GM18502 (cell line): Measurements from ENCODE around the gene TPD52L1.
A peak's percentile ranks its signal among the peaks of the same experiment; 100 is the strongest.

Experiments used
- ATAC-seq: cut with Tn5 transposase; IDR thresholded peaks from one replicate; pipeline ENCODE4 v1.9.1; 2021; ENCODE audit warnings: mild to moderate bottlenecking; ENCODE audit not compliant: unreplicated experiment, poor library complexity

Gene TPD52L1

GRCh38 chr6:125173341-125174095 is 19.9 kb downstream of the TPD52L1 start:
- no peak for ATAC-seq

- no peak for ATAC-seq
These were observed 21.1 kb downstream of the TPD52L1 start for GRCh38 chr6:125174626-125175025.

GRCh38 chr6:125175466-125176048 is 22.0 kb downstream of the TPD52L1 start:
- no peak for ATAC-seq

GRCh38 chr6:125182237-125183008 is 28.9 kb downstream of the TPD52L1 start:
- no peak for ATAC-seq

GRCh38 chr6:125183391-125183790 is 29.8 kb downstream of the TPD52L1 start:
- no peak for ATAC-seq

GRCh38 chr6:125188037-125188436 is 34.5 kb downstream of the TPD52L1 start:
- ATAC-seq: no peak

- no peak for ATAC-seq
These were observed 35.1 kb downstream of the TPD52L1 start for GRCh38 chr6:125188594-125189203.

GRCh38 chr6:125189494-125189893 is 35.9 kb downstream of the TPD52L1 start:
- no peak for ATAC-seq

GRCh38 chr6:125190667-125191066 is 37.1 kb downstream of the TPD52L1 start:
- no peak for ATAC-seq

- ATAC-seq: peak; percentile 99
These were observed 38.5 kb downstream of the TPD52L1 start for GRCh38 chr6:125191916-125192609.

- ATAC-seq: peak; percentile 11
These were observed 39.0 kb downstream of the TPD52L1 start for GRCh38 chr6:125192610-125192930.

- ATAC-seq: no peak
These were observed 39.6 kb downstream of the TPD52L1 start for GRCh38 chr6:125193208-125193607.

- ATAC-seq: no peak
These were observed 41.4 kb downstream of the TPD52L1 start for GRCh38 chr6:125194941-125195340.

GRCh38 chr6:125195526-125195925 is 42.0 kb downstream of the TPD52L1 start:
- no peak for ATAC-seq

GRCh38 chr6:125196613-125197012 is 43.0 kb downstream of the TPD52L1 start:
- ATAC-seq: no peak

- no peak for ATAC-seq
These were observed 44.3 kb downstream of the TPD52L1 start for GRCh38 chr6:125197795-125198269.

GRCh38 chr6:125198398-125198937 is 44.9 kb downstream of the TPD52L1 start:
- no peak for ATAC-seq

GRCh38 chr6:125200941-125201340 is 47.4 kb downstream of the TPD52L1 start:
- ATAC-seq: no peak

- no peak for ATAC-seq
These were observed 48.6 kb downstream of the TPD52L1 start for GRCh38 chr6:125201961-125202729.
